Hepatocyte (in vitro differentiated cells): ENCODE data around the gene TUT7. TPM values are rescaled to one million over a fixed set of nuclear protein-coding genes. Genes with fewer than 3 reads are reported as not detected.

ENCODE experiments used
- DNase-seq: peaks from one replicate; pipeline ENCODE4 v3.0.0-alpha.2; 2016; ENCODE audit warnings: low spot score
- H2AFZ ChIP-seq: fragments of 200-600 bp; sonication (generic); 2 replicates; pipeline ENCODE4 v1.6.0; 2016; ENCODE audit warnings: antibody characterized with exemption, mild to moderate bottlenecking
- H3K27ac ChIP-seq: fragments of 200-600 bp; sonication (generic); 2 replicates; pipeline ENCODE4 v1.5.1; 2016; ENCODE audit warnings: mild to moderate bottlenecking
- H3K27me3 ChIP-seq: fragments of 200-600 bp; sonication (generic); 2 replicates; pipeline ENCODE4 v1.6.1; 2016
- H3K36me3 ChIP-seq: fragments of 200-600 bp; sonication (generic); replicated peaks from 2 replicates; pipeline ENCODE4 v1.5.1; 2016; ENCODE audit warnings: low read depth; ENCODE audit not compliant: insufficient read depth
- H3K4me1 ChIP-seq: fragments of 200-600 bp; sonication (generic); 2 replicates; pipeline ENCODE4 v1.5.1; 2016; ENCODE audit warnings: mild to moderate bottlenecking, moderate library complexity; ENCODE audit not compliant: insufficient read depth
- H3K4me2 ChIP-seq: fragments of 200-600 bp; sonication (generic); 2 replicates; pipeline ENCODE4 v1.6.0; 2016
- H3K4me3 ChIP-seq: fragments of 200-600 bp; sonication (generic); 2 replicates; pipeline ENCODE4 v1.5.1; 2016; ENCODE audit warnings: mild to moderate bottlenecking
- H3K79me2 ChIP-seq: fragments of 200-600 bp; sonication (generic); 2 replicates; pipeline ENCODE4 v1.6.0; 2017; ENCODE audit warnings: mild to moderate bottlenecking
- H3K9me2 ChIP-seq: fragments of 200-600 bp; sonication (generic); replicated peaks from 2 replicates; pipeline ENCODE4 v1.6.0; 2017; ENCODE audit warnings: mild to moderate bottlenecking; ENCODE audit not compliant: insufficient read depth
- H3K9me3 ChIP-seq: fragments of 200-600 bp; sonication (generic); 2 replicates; pipeline ENCODE4 v1.5.1; 2016; ENCODE audit warnings: low read depth, mild to moderate bottlenecking
- H4K20me1 ChIP-seq: fragments of 200-600 bp; sonication (generic); 2 replicates; pipeline ENCODE4 v1.6.0; 2016; ENCODE audit warnings: mild to moderate bottlenecking; ENCODE audit not compliant: insufficient read depth, poor library complexity, severe bottlenecking
- EZH2 ChIP-seq: fragments of 200-600 bp; sonication (generic); IDR thresholded peaks from 2 replicates; pipeline ENCODE4 v1.6.1; 2016; ENCODE audit warnings: antibody characterized with exemption, mild to moderate bottlenecking, borderline replicate concordance
- EZH2phosphoT487 ChIP-seq: fragments of 200-600 bp; sonication (generic); IDR thresholded peaks from one replicate; pipeline ENCODE4 v1.6.1; 2018; ENCODE audit warnings: antibody characterized with exemption, mild to moderate bottlenecking, low read depth, moderate library complexity; ENCODE audit not compliant: unreplicated experiment, severe bottlenecking
- WGBS: methylation state at CpG from one replicate; pipeline ENCODE4 v1.1.6; 2016; ENCODE audit warnings: low lambda C conversion rate; ENCODE audit errors: missing lambda C conversion rate; 5-methylcytosine and 5-hydroxymethylcytosine counted together
- polyA plus RNA-seq: library from polyadenylated mRNA; unstranded; fragments of >200 nt; fragmentation: Nextera tagmentation; extraction: Ambion mirVana; gene quantifications from 2 replicates; pipeline ENCODE4 v1.2.1, GENCODE V29; 2016
- total RNA-seq: library from RNA; depleted of rRNA; stranded (reverse); fragments of >200 nt; gene quantifications from 2 replicates; pipeline ENCODE4 v1.2.3, GENCODE V29; 2014
- TF ChIP-seq, protein P1 (sequence below): fragments of 200-600 bp; sonication (generic); IDR thresholded peaks from 2 replicates; pipeline ENCODE4 v1.5.1; 2016; ENCODE audit warnings: antibody characterized with exemption, mild to moderate bottlenecking; ENCODE audit not compliant: poor library complexity

The TUT7 gene
- total and polyA plus RNA-seq, 2 experiments from 2014 or later: 21.5 to 33.1 TPM

DNA sequence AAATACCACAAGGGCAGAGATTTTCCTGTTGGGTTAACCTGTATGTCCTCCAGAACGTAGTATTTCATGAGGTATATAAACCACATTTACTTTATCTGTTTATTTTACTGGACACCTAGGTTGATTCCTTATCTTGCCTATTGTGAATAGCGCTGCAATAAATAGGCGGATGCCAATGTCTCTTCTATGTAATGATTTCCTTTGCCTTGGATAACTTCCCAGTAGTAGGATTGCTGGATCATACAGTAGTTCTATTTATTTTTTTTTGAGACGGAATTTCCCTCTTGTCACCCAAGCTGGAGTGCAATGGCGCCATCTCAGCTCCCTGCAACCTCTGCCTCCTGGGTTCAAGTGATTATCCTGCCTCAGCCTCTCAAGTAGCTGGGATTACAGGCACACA lies 15.6 kb upstream of the TUT7 start:
- DNase-seq: no peak
- H3K79me2 ChIP-seq: no peaks in the 10 kb centered on the region
- no peak overlapping the region for H2AFZ ChIP-seq
- WGBS: 76% methylated on average over 5 of the region's 5 CpGs
- no peaks in the 10 kb centered on the region for H3K4me1 ChIP-seq
- no peaks in the 10 kb centered on the region for H3K36me3 ChIP-seq
- no peak overlapping the region for H3K4me2 ChIP-seq
- no peaks in the 10 kb centered on the region for H4K20me1 ChIP-seq
- no peaks in the 10 kb centered on the region for H3K27me3 ChIP-seq
- TF ChIP-seq, protein P1, sequence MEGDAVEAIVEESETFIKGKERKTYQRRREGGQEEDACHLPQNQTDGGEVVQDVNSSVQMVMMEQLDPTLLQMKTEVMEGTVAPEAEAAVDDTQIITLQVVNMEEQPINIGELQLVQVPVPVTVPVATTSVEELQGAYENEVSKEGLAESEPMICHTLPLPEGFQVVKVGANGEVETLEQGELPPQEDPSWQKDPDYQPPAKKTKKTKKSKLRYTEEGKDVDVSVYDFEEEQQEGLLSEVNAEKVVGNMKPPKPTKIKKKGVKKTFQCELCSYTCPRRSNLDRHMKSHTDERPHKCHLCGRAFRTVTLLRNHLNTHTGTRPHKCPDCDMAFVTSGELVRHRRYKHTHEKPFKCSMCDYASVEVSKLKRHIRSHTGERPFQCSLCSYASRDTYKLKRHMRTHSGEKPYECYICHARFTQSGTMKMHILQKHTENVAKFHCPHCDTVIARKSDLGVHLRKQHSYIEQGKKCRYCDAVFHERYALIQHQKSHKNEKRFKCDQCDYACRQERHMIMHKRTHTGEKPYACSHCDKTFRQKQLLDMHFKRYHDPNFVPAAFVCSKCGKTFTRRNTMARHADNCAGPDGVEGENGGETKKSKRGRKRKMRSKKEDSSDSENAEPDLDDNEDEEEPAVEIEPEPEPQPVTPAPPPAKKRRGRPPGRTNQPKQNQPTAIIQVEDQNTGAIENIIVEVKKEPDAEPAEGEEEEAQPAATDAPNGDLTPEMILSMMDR: no peak
- TF ChIP-seq EZH2 (no peak), EZH2phosphoT487 (no peak)
- H3K27ac ChIP-seq: no peak overlapping the region
- no peak overlapping the region for H3K4me3 ChIP-seq
- H3K9me3 ChIP-seq: no peaks in the 10 kb centered on the region
- no peaks in the 10 kb centered on the region for H3K9me2 ChIP-seq

DNA sequence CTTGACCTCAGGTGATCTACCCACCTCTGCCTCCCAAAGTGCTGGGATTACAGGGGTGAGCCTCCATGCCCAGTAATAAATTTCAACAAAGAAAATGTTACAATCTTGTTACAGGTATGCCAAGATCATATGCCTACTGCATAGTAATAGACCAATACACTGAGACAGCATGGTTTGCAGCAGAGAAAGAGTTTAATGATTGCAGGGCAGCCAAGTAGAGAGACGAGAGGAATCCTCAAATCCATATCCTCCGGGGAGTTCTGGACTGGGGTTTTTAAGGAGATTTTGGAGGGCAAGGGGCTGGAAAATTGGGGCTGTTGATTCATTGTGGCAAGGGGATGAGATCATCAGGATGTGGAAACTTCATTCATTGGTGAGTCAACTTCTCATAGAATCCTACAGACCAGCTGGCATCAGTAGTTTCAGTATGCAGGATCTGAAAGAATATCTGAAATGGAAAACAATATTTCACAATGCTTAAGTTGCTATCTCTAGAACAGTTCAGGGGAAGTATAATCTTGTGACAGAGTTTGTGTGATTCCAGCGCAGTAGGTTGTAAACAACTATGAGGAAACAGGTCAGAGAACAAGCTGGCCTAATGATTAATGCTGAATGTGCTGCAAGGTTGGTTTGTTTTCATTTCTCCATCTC lies 14.8 kb upstream of the TUT7 start:
- 80% methylated on average over 3 of the region's 3 CpGs for WGBS
- H3K27ac ChIP-seq: peak overlapping the region; percentile 78
- no peak overlapping the region for H2AFZ ChIP-seq
- H3K4me3 ChIP-seq: no peak overlapping the region
- no peaks in the 10 kb centered on the region for H3K36me3 ChIP-seq
- H3K27me3 ChIP-seq: no peaks in the 10 kb centered on the region
- H3K79me2 ChIP-seq: no peaks in the 10 kb centered on the region
- no peak overlapping the region for H3K4me2 ChIP-seq
- no peaks in the 10 kb centered on the region for H4K20me1 ChIP-seq
- no peaks in the 10 kb centered on the region for H3K9me3 ChIP-seq
- peak; percentile 24 for DNase-seq
- no peaks in the 10 kb centered on the region for H3K9me2 ChIP-seq
- TF ChIP-seq, protein P1: no peak
- TF ChIP-seq EZH2phosphoT487: no peak
- no peak for TF ChIP-seq EZH2
- H3K4me1 ChIP-seq: no peaks in the 10 kb centered on the region

DNA sequence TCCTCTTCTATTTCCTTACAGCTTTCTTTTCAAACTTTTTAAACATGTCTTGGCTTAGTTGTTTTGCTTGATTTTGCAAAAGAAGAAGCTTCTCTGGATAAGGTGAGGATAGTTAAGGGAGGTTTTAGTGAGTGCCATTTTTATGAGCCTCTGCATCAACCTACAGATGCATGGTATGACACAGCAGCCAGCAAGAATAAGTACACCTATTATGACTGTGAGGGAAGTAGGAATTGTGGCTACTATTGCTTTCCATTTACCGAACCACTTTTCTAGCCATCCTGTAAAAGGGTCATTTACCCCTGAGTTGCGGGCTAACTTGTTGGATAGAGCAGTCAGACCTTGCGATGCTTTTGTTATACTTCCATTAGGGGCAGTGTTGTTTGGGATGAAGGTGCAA lies 7.0 kb upstream of the TUT7 start:
- no peaks in the 10 kb centered on the region for H3K27me3 ChIP-seq
- H3K27ac ChIP-seq: no peak overlapping the region
- H2AFZ ChIP-seq: no peak overlapping the region
- H3K4me1 ChIP-seq: no peaks in the 10 kb centered on the region
- TF ChIP-seq, protein P1: no peak
- TF ChIP-seq EZH2phosphoT487 (no peak), EZH2 (no peak)
- 94% methylated on average over 3 of the region's 3 CpGs for WGBS
- H3K79me2 ChIP-seq: no peaks in the 10 kb centered on the region
- no peak overlapping the region for H3K4me2 ChIP-seq
- H3K4me3 ChIP-seq: no peak overlapping the region
- no peaks in the 10 kb centered on the region for H4K20me1 ChIP-seq
- H3K9me3 ChIP-seq: no peaks in the 10 kb centered on the region
- no peaks in the 10 kb centered on the region for H3K36me3 ChIP-seq
- H3K9me2 ChIP-seq: no peaks in the 10 kb centered on the region
- no peak for DNase-seq
